ENCODE results near the gene SPDYE18. TPM values are rescaled to one million over a fixed set of nuclear protein-coding genes. Genes with fewer than 3 reads are reported as not detected.
"Not testable (repeated sequence)": the region's sequence is repeated elsewhere in the genome, so short reads cannot be mapped to it uniquely, and the experiment has no call there.

Gene SPDYE18
- total RNA-seq, 2 experiments from 2014 or later = 0.34 TPM; not detected in 1

GRCh38 chr7:77074786-77075396 is 12.5 kb upstream of the SPDYE18 start:
- DNase-seq (ENCODE audit: low spot score); H3K36me3 ChIP-seq (ENCODE audit: insufficient read depth, low read length); POLR2A ChIA-PET; H3K4me3 ChIP-seq (ENCODE audit: low read depth, low read length, poor library complexity, severe bottlenecking); BruUV-seq (replicated peaks); H3K4me1 ChIP-seq (ENCODE audit: insufficient read depth, low read length, poor library complexity, severe bottlenecking); H2AFZ ChIP-seq (ENCODE audit: low read length); H4K20me1 ChIP-seq (ENCODE audit: insufficient read depth, low read length); H3K79me2 ChIP-seq (ENCODE audit: insufficient read depth, low read depth, low read length); H3K9me2 ChIP-seq (ENCODE audit: insufficient read depth, low read length); intact Hi-C loops (cut with micrococcal nuclease; ENCODE audit: unreplicated experiment); H3K27ac ChIP-seq (ENCODE audit: low read depth, low read length, poor library complexity, severe bottlenecking); H3K9me3 ChIP-seq (ENCODE audit: low read length); H3K4me2 ChIP-seq (ENCODE audit: low read length); CTCF ChIA-PET (ENCODE audit: unreplicated experiment): not testable (repeated sequence)

GRCh38 chr7:77071108-77071507 is 8.8 kb upstream of the SPDYE18 start:
- H3K79me2 ChIP-seq (ENCODE audit: insufficient read depth, low read depth, low read length); H3K4me1 ChIP-seq (ENCODE audit: insufficient read depth, low read length, poor library complexity, severe bottlenecking); CTCF ChIA-PET (ENCODE audit: unreplicated experiment); H2AFZ ChIP-seq (ENCODE audit: low read length); H4K20me1 ChIP-seq (ENCODE audit: insufficient read depth, low read length); BruUV-seq (replicated peaks); intact Hi-C loops (cut with micrococcal nuclease; ENCODE audit: unreplicated experiment); POLR2A ChIA-PET; H3K9me3 ChIP-seq (ENCODE audit: low read length); H3K27ac ChIP-seq (ENCODE audit: low read depth, low read length, poor library complexity, severe bottlenecking); H3K4me2 ChIP-seq (ENCODE audit: low read length); H3K9me2 ChIP-seq (ENCODE audit: insufficient read depth, low read length); H3K4me3 ChIP-seq (ENCODE audit: low read depth, low read length, poor library complexity, severe bottlenecking); DNase-seq (ENCODE audit: low spot score); H3K36me3 ChIP-seq (ENCODE audit: insufficient read depth, low read length): not testable (repeated sequence)

- DNase-seq (ENCODE audit: low spot score); BruUV-seq (replicated peaks); H3K4me3 ChIP-seq (ENCODE audit: low read depth, low read length, poor library complexity, severe bottlenecking); intact Hi-C loops (cut with micrococcal nuclease; ENCODE audit: unreplicated experiment); H4K20me1 ChIP-seq (ENCODE audit: insufficient read depth, low read length); POLR2A ChIA-PET; H3K4me2 ChIP-seq (ENCODE audit: low read length); H3K27ac ChIP-seq (ENCODE audit: low read depth, low read length, poor library complexity, severe bottlenecking); H3K9me2 ChIP-seq (ENCODE audit: insufficient read depth, low read length); H3K79me2 ChIP-seq (ENCODE audit: insufficient read depth, low read depth, low read length); H2AFZ ChIP-seq (ENCODE audit: low read length); CTCF ChIA-PET (ENCODE audit: unreplicated experiment); H3K4me1 ChIP-seq (ENCODE audit: insufficient read depth, low read length, poor library complexity, severe bottlenecking); H3K36me3 ChIP-seq (ENCODE audit: insufficient read depth, low read length); H3K9me3 ChIP-seq (ENCODE audit: low read length): not testable (repeated sequence)
Observed at GRCh38 chr7:77065869-77066268, 3.5 kb upstream of the SPDYE18 start.

GRCh38 chr7:77063732-77064131 is 1.4 kb upstream of the SPDYE18 start:
- intact Hi-C loops (cut with micrococcal nuclease; ENCODE audit: unreplicated experiment); H2AFZ ChIP-seq (ENCODE audit: low read length); H3K4me2 ChIP-seq (ENCODE audit: low read length); CTCF ChIA-PET (ENCODE audit: unreplicated experiment); H4K20me1 ChIP-seq (ENCODE audit: insufficient read depth, low read length); BruUV-seq (replicated peaks); H3K9me2 ChIP-seq (ENCODE audit: insufficient read depth, low read length); POLR2A ChIA-PET; H3K79me2 ChIP-seq (ENCODE audit: insufficient read depth, low read depth, low read length); H3K4me3 ChIP-seq (ENCODE audit: low read depth, low read length, poor library complexity, severe bottlenecking); H3K36me3 ChIP-seq (ENCODE audit: insufficient read depth, low read length); H3K9me3 ChIP-seq (ENCODE audit: low read length); DNase-seq (ENCODE audit: low spot score); H3K27ac ChIP-seq (ENCODE audit: low read depth, low read length, poor library complexity, severe bottlenecking); H3K4me1 ChIP-seq (ENCODE audit: insufficient read depth, low read length, poor library complexity, severe bottlenecking): not testable (repeated sequence)

GRCh38 chr7:77032261-77032660 is 30.1 kb downstream of the SPDYE18 start, which contains the start of gene SPDYE17:
TSS of gene SPDYE17 (minus strand) at chr7:77032361. CDS start at chr7:77030570, 1,791 bp downstream.
- H2AFZ ChIP-seq (ENCODE audit: low read length); POLR2A ChIA-PET: not testable (repeated sequence)

GRCh38 chr7:77026349-77026748 is 36.0 kb downstream of the SPDYE18 start:
- BruUV-seq (replicated peaks); H4K20me1 ChIP-seq (ENCODE audit: insufficient read depth, low read length); CTCF ChIA-PET (ENCODE audit: unreplicated experiment): not testable (repeated sequence)

More at GRCh38 chr7:77032261-77032660, 30.1 kb downstream of the SPDYE18 start, which contains the start of gene SPDYE17:
- H3K9me2 ChIP-seq (ENCODE audit: insufficient read depth, low read length); H4K20me1 ChIP-seq (ENCODE audit: insufficient read depth, low read length); H3K27ac ChIP-seq (ENCODE audit: low read depth, low read length, poor library complexity, severe bottlenecking); H3K4me2 ChIP-seq (ENCODE audit: low read length); H3K9me3 ChIP-seq (ENCODE audit: low read length); BruUV-seq (replicated peaks); H3K4me3 ChIP-seq (ENCODE audit: low read depth, low read length, poor library complexity, severe bottlenecking); H3K79me2 ChIP-seq (ENCODE audit: insufficient read depth, low read depth, low read length); intact Hi-C loops (cut with micrococcal nuclease; ENCODE audit: unreplicated experiment); CTCF ChIA-PET (ENCODE audit: unreplicated experiment); H3K4me1 ChIP-seq (ENCODE audit: insufficient read depth, low read length, poor library complexity, severe bottlenecking); DNase-seq (ENCODE audit: low spot score); H3K36me3 ChIP-seq (ENCODE audit: insufficient read depth, low read length): not testable (repeated sequence)

More at GRCh38 chr7:77026349-77026748, 36.0 kb downstream of the SPDYE18 start:
- H3K27ac ChIP-seq (ENCODE audit: low read depth, low read length, poor library complexity, severe bottlenecking); POLR2A ChIA-PET; DNase-seq (ENCODE audit: low spot score); intact Hi-C loops (cut with micrococcal nuclease; ENCODE audit: unreplicated experiment); H3K4me3 ChIP-seq (ENCODE audit: low read depth, low read length, poor library complexity, severe bottlenecking); H3K36me3 ChIP-seq (ENCODE audit: insufficient read depth, low read length); H3K9me3 ChIP-seq (ENCODE audit: low read length); H3K4me1 ChIP-seq (ENCODE audit: insufficient read depth, low read length, poor library complexity, severe bottlenecking); H3K79me2 ChIP-seq (ENCODE audit: insufficient read depth, low read depth, low read length); H2AFZ ChIP-seq (ENCODE audit: low read length); H3K9me2 ChIP-seq (ENCODE audit: insufficient read depth, low read length); H3K4me2 ChIP-seq (ENCODE audit: low read length): not testable (repeated sequence)

All from OCI-LY7 (cell line).